Erythroblast (primary cell): ENCODE measurements around the gene FXYD5.

Experiments used
- GATA1 ChIP-seq: IDR thresholded peaks from 2 replicates; pipeline ENCODE4 v1.6.1; 2011; ENCODE audit warnings: low read depth, mild to moderate bottlenecking, control low read depth, low read length, moderate library complexity
- POLR2A ChIP-seq: IDR thresholded peaks from 2 replicates; pipeline ENCODE4 v1.6.1; 2011; ENCODE audit warnings: mild to moderate bottlenecking, low read length

GRCh38 chr19:35106898-35107541 lies 47.5 kb upstream of the FXYD5 start:
- no peak for TF ChIP-seq POLR2A
- TF ChIP-seq GATA1 = no peak
